Activated T-helper 1 cell treated with anti-CD3 and anti-CD28 coated beads, Interleukin-12 subunit alpha, Interleukin-12 subunit beta, Interleukin-2, Interleukin-4 antibody, amounts not matched to agents 30 ng/mL and 10 ng/mL and 1 ng/mL, durations not matched to agents 14 hours and 24 hours and 36 hours (primary cell): ENCODE results near the gene FAM199X. TPM values are rescaled to one million over a fixed set of nuclear protein-coding genes. Genes with fewer than 3 reads are reported as not detected.
A peak's percentile ranks its signal among the peaks of the same experiment; 100 is the strongest.

Experiments used
- DNase-seq: peaks from one replicate; pipeline ENCODE4 v3.0.0; 2021; ENCODE audit warnings: low spot score
- H3K27ac Mint-ChIP-seq: one replicate; pipeline ENCODE4 v1.8.0; 2021; ENCODE audit warnings: mild to moderate bottlenecking, mixed read lengths
- H3K27me3 Mint-ChIP-seq: one replicate; pipeline ENCODE4 v1.8.0; 2022; ENCODE audit warnings: mild to moderate bottlenecking, moderate library complexity, mixed read lengths; ENCODE audit not compliant: insufficient read depth
- H3K36me3 Mint-ChIP-seq: one replicate; pipeline ENCODE4 v1.8.0; 2021; ENCODE audit warnings: low read depth, mixed read lengths
- H3K4me1 Mint-ChIP-seq: one replicate; pipeline ENCODE4 v1.8.0; 2021; ENCODE audit warnings: low read depth, mixed read lengths
- H3K4me3 Mint-ChIP-seq: one replicate; pipeline ENCODE4 v1.8.0; 2021; ENCODE audit warnings: mild to moderate bottlenecking, moderate library complexity, mixed read lengths
- H3K9me3 Mint-ChIP-seq: one replicate; pipeline ENCODE4 v1.8.0; 2021; ENCODE audit warnings: mixed read lengths
- intact Hi-C: fragments of 100-400 bp; cut with micrococcal nuclease; formaldehyde crosslinking; loops from one replicate; pipeline ENCODE4 v1.15.1; 2024
- total RNA-seq: library from RNA; stranded (reverse); gene quantifications from 2 replicates; pipeline ENCODE4 v1.2.3, GENCODE V29; 2022

The FAM199X gene
- total RNA-seq, 1 donor from 2014 or later = 10.8 TPM

GRCh38 chrX:104156630-104157529 lies 9.4 kb upstream of the FAM199X start, which contains the start of gene SLC25A53:
Gene SLC25A53, minus strand, starts transcription at chrX:104157009. Its CDS starts 51,752 bp downstream, at chrX:104105257.
- Mint-ChIP-seq H3K4me3 (peak within 1 kb of the TSS; percentile 98), H3K27ac (peak within 1 kb of the TSS; percentile 100), H3K27me3 (no peaks in the 10 kb centered on the region), H3K4me1 (peaks cover 21% of the 10 kb centered on the region), H3K9me3 (no peaks in the 10 kb centered on the region), H3K36me3 (no peaks in the 10 kb centered on the region)
- DNase-seq = peak; percentile 70
- intact Hi-C loops = loop anchor here (1.0 kb wide), 1 partner anchor 9 kb away; the partner anchor contains the start of gene FAM199X

- H3K27me3 Mint-ChIP-seq = no peaks in the 10 kb centered on the region
- H3K36me3 Mint-ChIP-seq = peaks cover 6% of the 10 kb centered on the region
- intact Hi-C loops = loop anchor here (1.0 to 5.0 kb wide), 2 partner anchors 10 to 485 kb away; partner anchors contain the start of gene SLC25A53
- H3K9me3 Mint-ChIP-seq = no peaks in the 10 kb centered on the region
- peaks cover 37% of the 10 kb centered on the region for H3K4me1 Mint-ChIP-seq
- no peak overlapping the region for H3K27ac Mint-ChIP-seq
- H3K4me3 Mint-ChIP-seq = peak overlapping the region; percentile 85
- DNase-seq = no peak
Observed at GRCh38 chrX:104166735-104167436, 633 bp downstream of the FAM199X start.

GRCh38 chrX:104168127-104168526 lies 1.9 kb downstream of the FAM199X start:
- peak overlapping the region; percentile 85 for H3K4me3 Mint-ChIP-seq
- peaks cover 6% of the 10 kb centered on the region for H3K36me3 Mint-ChIP-seq
- DNase-seq = no peak
- H3K4me1 Mint-ChIP-seq = peaks cover 37% of the 10 kb centered on the region
- H3K27ac Mint-ChIP-seq = peak overlapping the region; percentile 34
- intact Hi-C loops = loop anchor here (5.0 kb wide), 1 partner anchor 486 kb away; no protein-coding TSS in a partner anchor
- no peaks in the 10 kb centered on the region for H3K27me3 Mint-ChIP-seq
- H3K9me3 Mint-ChIP-seq = no peaks in the 10 kb centered on the region

GRCh38 chrX:104172121-104172520 lies 5.9 kb downstream of the FAM199X start:
- H3K4me3 Mint-ChIP-seq = no peak overlapping the region
- no peaks in the 10 kb centered on the region for H3K27me3 Mint-ChIP-seq
- H3K36me3 Mint-ChIP-seq = peaks cover 6% of the 10 kb centered on the region
- no peaks in the 10 kb centered on the region for H3K9me3 Mint-ChIP-seq
- no peak overlapping the region for H3K27ac Mint-ChIP-seq
- intact Hi-C loops = no loop called here
- H3K4me1 Mint-ChIP-seq = peaks cover 29% of the 10 kb centered on the region
- no peak for DNase-seq

GRCh38 chrX:104172788-104173187 lies 6.5 kb downstream of the FAM199X start:
- Mint-ChIP-seq H3K27me3 (no peaks in the 10 kb centered on the region), H3K36me3 (peaks cover 6% of the 10 kb centered on the region), H3K4me1 (peaks cover 24% of the 10 kb centered on the region), H3K4me3 (no peak overlapping the region), H3K27ac (no peak overlapping the region), H3K9me3 (no peaks in the 10 kb centered on the region)
- no peak for DNase-seq
- intact Hi-C loops = no loop called here

GRCh38 chrX:104173841-104174240 lies 7.6 kb downstream of the FAM199X start:
- no peaks in the 10 kb centered on the region for H3K27me3 Mint-ChIP-seq
- intact Hi-C loops = no loop called here
- H3K9me3 Mint-ChIP-seq = no peaks in the 10 kb centered on the region
- no peak overlapping the region for H3K4me3 Mint-ChIP-seq
- H3K27ac Mint-ChIP-seq = no peak overlapping the region
- no peak for DNase-seq
- H3K4me1 Mint-ChIP-seq = peaks cover 14% of the 10 kb centered on the region
- H3K36me3 Mint-ChIP-seq = peaks cover 2% of the 10 kb centered on the region

- H3K27ac Mint-ChIP-seq = no peak overlapping the region
- H3K36me3 Mint-ChIP-seq = peaks cover 16% of the 10 kb centered on the region
- H3K9me3 Mint-ChIP-seq = no peaks in the 10 kb centered on the region
- H3K27me3 Mint-ChIP-seq = no peaks in the 10 kb centered on the region
- H3K4me3 Mint-ChIP-seq = no peak overlapping the region
- intact Hi-C loops = no loop called here
- no peaks in the 10 kb centered on the region for H3K4me1 Mint-ChIP-seq
- DNase-seq = no peak
Observed at GRCh38 chrX:104183685-104184084, 17.4 kb downstream of the FAM199X start.

GRCh38 chrX:104187931-104188330 lies 21.7 kb downstream of the FAM199X start:
- H3K9me3 Mint-ChIP-seq = no peaks in the 10 kb centered on the region
- no peak for DNase-seq
- H3K4me1 Mint-ChIP-seq = no peaks in the 10 kb centered on the region
- intact Hi-C loops = no loop called here
- H3K4me3 Mint-ChIP-seq = no peak overlapping the region
- no peaks in the 10 kb centered on the region for H3K27me3 Mint-ChIP-seq
- H3K36me3 Mint-ChIP-seq = peaks cover 21% of the 10 kb centered on the region
- no peak overlapping the region for H3K27ac Mint-ChIP-seq

GRCh38 chrX:104189837-104190236 lies 23.6 kb downstream of the FAM199X start:
- no peak for DNase-seq
- Mint-ChIP-seq H3K27ac (no peak overlapping the region), H3K4me1 (no peaks in the 10 kb centered on the region), H3K9me3 (no peaks in the 10 kb centered on the region), H3K27me3 (no peaks in the 10 kb centered on the region), H3K36me3 (peaks cover 15% of the 10 kb centered on the region), H3K4me3 (no peak overlapping the region)
- intact Hi-C loops = no loop called here

GRCh38 chrX:104193485-104193884 lies 27.2 kb downstream of the FAM199X start:
- Mint-ChIP-seq H3K4me3 (no peak overlapping the region), H3K4me1 (no peaks in the 10 kb centered on the region), H3K27ac (no peak overlapping the region), H3K36me3 (peaks cover 11% of the 10 kb centered on the region), H3K9me3 (no peaks in the 10 kb centered on the region), H3K27me3 (no peaks in the 10 kb centered on the region)
- intact Hi-C loops = no loop called here
- DNase-seq = no peak

GRCh38 chrX:104195013-104195412 lies 28.8 kb downstream of the FAM199X start:
- Mint-ChIP-seq H3K27me3 (no peaks in the 10 kb centered on the region), H3K9me3 (no peaks in the 10 kb centered on the region), H3K4me3 (no peak overlapping the region), H3K27ac (no peak overlapping the region), H3K4me1 (no peaks in the 10 kb centered on the region), H3K36me3 (peaks cover 3% of the 10 kb centered on the region)
- no peak for DNase-seq
- intact Hi-C loops = loop anchor here (1.0 to 2.0 kb wide), 2 partner anchors 76 to 148 kb away; no protein-coding TSS in a partner anchor

GRCh38 chrX:104195489-104196084 lies 29.3 kb downstream of the FAM199X start:
- no peaks in the 10 kb centered on the region for H3K27me3 Mint-ChIP-seq

More at GRCh38 chrX:104195489-104196084, 29.3 kb downstream of the FAM199X start:
- H3K36me3 Mint-ChIP-seq = peaks cover 2% of the 10 kb centered on the region
- H3K4me3 Mint-ChIP-seq = no peak overlapping the region
- intact Hi-C loops = loop anchor here (1.0 to 2.0 kb wide), 2 partner anchors 76 to 147 kb away; no protein-coding TSS in a partner anchor
- no peaks in the 10 kb centered on the region for H3K9me3 Mint-ChIP-seq
- no peak overlapping the region for H3K27ac Mint-ChIP-seq
- no peak for DNase-seq
- H3K4me1 Mint-ChIP-seq = no peaks in the 10 kb centered on the region
